RWPE2 (cell line): ENCODE data around the gene PLXNB3.

Experiments
- ATAC-seq: fragments of 200-7000 bp; cut with Tn5 transposase; 3 replicates; pipeline ENCODE4 v1.9.1; 2021; ENCODE audit warnings: low read depth
- DNase-seq: peaks from one replicate; pipeline ENCODE4 v3.0.0-alpha.2; 2020; ENCODE audit warnings: low spot score
- H3K27ac ChIP-seq: fragments of 450-650 bp; 2 replicates; pipeline ENCODE4 v1.5.1; 2017; ENCODE audit warnings: mild to moderate bottlenecking; ENCODE audit not compliant: poor library complexity, severe bottlenecking
- H3K27me3 ChIP-seq: fragments of 250-450 bp; sonication (Bioruptor Pico); 2 replicates; pipeline ENCODE4 v1.5.1; 2021; ENCODE audit warnings: mild to moderate bottlenecking, moderate library complexity; ENCODE audit not compliant: insufficient read depth, poor library complexity, severe bottlenecking
- H3K36me3 ChIP-seq: fragments of 250-450 bp; sonication (Bioruptor Pico); 2 replicates; pipeline ENCODE4 v1.5.1; 2020; ENCODE audit warnings: low read depth, mild to moderate bottlenecking, moderate library complexity
- H3K4me1 ChIP-seq: fragments of 250-450 bp; sonication (Bioruptor Pico); 2 replicates; pipeline ENCODE4 v1.5.1; 2021; ENCODE audit warnings: mild to moderate bottlenecking, moderate library complexity; ENCODE audit not compliant: insufficient read depth, poor library complexity, severe bottlenecking
- H3K4me3 ChIP-seq: fragments of 250-450 bp; sonication (Bioruptor Pico); 2 replicates; pipeline ENCODE4 v1.5.1; 2021; ENCODE audit warnings: mild to moderate bottlenecking, moderate library complexity; ENCODE audit not compliant: severe bottlenecking
- H3K9me3 ChIP-seq: fragments of 250-450 bp; sonication (Bioruptor Pico); 2 replicates; pipeline ENCODE4 v1.5.1; 2021; ENCODE audit warnings: mild to moderate bottlenecking, moderate library complexity; ENCODE audit not compliant: severe bottlenecking
- TF ChIP-seq, protein P1 (sequence below): fragments of 450-650 bp; IDR thresholded peaks from one replicate; pipeline ENCODE4 v1.5.1; 2017; ENCODE audit warnings: mild to moderate bottlenecking, moderate library complexity; ENCODE audit not compliant: poor library complexity, severe bottlenecking

PLXNB3 gene

DNA sequence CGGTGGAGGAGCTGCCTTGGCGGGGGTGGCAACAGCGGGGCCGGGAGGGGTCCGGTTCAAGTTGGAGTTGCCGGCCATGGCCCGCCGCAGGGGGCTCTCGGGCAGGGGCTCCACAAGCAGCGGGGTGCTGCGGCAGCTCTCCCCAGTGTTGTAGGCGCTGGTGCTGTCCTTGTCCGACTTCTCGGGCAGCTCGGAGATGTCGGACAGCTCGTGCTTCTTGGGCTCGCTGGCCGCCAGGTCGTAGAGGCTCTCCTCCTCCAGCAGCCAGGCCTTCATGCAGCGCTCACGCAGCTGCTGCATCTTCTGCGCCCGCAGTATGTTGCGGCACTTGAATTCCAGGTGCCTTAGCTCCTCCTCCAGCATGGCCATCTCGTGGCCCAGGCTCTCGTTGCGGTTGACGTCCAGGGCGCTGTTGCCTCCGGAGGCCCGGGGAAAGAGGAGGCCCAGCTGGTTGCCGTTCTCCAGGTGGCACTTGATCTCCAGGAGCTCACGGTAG is 40.1 kb downstream of the PLXNB3 start:
- no peaks in the 10 kb centered on the region for H3K36me3 ChIP-seq
- H3K27ac ChIP-seq = no peak overlapping the region
- H3K9me3 ChIP-seq = no peaks in the 10 kb centered on the region
- H3K4me1 ChIP-seq = no peaks in the 10 kb centered on the region
- TF ChIP-seq, protein P1, sequence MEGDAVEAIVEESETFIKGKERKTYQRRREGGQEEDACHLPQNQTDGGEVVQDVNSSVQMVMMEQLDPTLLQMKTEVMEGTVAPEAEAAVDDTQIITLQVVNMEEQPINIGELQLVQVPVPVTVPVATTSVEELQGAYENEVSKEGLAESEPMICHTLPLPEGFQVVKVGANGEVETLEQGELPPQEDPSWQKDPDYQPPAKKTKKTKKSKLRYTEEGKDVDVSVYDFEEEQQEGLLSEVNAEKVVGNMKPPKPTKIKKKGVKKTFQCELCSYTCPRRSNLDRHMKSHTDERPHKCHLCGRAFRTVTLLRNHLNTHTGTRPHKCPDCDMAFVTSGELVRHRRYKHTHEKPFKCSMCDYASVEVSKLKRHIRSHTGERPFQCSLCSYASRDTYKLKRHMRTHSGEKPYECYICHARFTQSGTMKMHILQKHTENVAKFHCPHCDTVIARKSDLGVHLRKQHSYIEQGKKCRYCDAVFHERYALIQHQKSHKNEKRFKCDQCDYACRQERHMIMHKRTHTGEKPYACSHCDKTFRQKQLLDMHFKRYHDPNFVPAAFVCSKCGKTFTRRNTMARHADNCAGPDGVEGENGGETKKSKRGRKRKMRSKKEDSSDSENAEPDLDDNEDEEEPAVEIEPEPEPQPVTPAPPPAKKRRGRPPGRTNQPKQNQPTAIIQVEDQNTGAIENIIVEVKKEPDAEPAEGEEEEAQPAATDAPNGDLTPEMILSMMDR = no peak
- no peak overlapping the region for H3K4me3 ChIP-seq
- H3K27me3 ChIP-seq = no peaks in the 10 kb centered on the region
- ATAC-seq = no peak
- no peak for DNase-seq

DNA sequence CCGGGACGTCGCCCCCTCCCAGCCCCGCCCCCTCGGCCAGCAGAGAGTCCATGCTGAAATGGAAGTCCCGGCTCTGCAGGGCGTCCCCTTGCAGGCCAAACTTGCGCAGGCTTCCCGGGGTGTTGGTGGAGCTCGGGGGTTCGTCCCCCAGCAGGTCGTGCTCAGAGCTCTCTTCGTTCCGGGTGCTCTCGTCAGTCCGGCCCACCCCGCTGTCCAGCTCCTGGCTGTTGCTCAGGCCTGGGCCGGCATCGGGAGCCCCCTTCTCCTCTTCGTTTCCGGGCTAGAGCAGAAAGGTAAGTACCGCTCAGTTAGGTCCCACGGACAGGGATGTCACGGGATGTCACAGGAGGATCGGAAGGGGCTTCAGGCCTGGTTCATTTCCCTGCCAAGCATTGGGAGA is 40.6 kb downstream of the PLXNB3 start:
- Histone ChIP-seq H3K36me3 (no peaks in the 10 kb centered on the region), H3K27ac (no peak overlapping the region), H3K4me1 (no peaks in the 10 kb centered on the region), H3K27me3 (no peaks in the 10 kb centered on the region), H3K9me3 (no peaks in the 10 kb centered on the region), H3K4me3 (no peak overlapping the region)
- ATAC-seq = no peak
- TF ChIP-seq, protein P1 = no peak
- no peak for DNase-seq

DNA sequence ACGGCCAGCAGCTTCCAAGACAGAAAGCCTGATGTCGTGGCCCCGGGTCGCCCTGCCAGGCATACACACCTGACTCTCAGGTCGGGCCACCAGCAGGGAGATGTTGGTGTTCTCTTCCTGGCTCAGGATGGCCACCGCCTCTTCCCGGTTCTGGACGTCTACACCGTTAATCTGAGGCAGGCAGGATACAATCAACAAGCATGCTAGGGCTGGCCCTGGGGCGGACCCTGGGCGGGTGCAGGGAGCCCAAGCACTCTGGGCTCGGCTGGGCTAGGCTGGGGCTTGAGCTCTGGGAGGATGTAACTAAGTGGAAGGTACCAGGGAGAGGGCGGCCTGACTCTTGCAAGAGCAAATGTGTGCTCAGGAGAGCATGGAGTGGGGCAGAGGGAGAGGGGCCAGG is 41.4 kb downstream of the PLXNB3 start:
- H3K27ac ChIP-seq = no peak overlapping the region
- no peak overlapping the region for H3K4me3 ChIP-seq
- no peaks in the 10 kb centered on the region for H3K9me3 ChIP-seq
- no peaks in the 10 kb centered on the region for H3K27me3 ChIP-seq
- DNase-seq (no peak), ATAC-seq (no peak)
- no peaks in the 10 kb centered on the region for H3K4me1 ChIP-seq
- TF ChIP-seq, protein P1 = no peak
- H3K36me3 ChIP-seq = no peaks in the 10 kb centered on the region

DNA sequence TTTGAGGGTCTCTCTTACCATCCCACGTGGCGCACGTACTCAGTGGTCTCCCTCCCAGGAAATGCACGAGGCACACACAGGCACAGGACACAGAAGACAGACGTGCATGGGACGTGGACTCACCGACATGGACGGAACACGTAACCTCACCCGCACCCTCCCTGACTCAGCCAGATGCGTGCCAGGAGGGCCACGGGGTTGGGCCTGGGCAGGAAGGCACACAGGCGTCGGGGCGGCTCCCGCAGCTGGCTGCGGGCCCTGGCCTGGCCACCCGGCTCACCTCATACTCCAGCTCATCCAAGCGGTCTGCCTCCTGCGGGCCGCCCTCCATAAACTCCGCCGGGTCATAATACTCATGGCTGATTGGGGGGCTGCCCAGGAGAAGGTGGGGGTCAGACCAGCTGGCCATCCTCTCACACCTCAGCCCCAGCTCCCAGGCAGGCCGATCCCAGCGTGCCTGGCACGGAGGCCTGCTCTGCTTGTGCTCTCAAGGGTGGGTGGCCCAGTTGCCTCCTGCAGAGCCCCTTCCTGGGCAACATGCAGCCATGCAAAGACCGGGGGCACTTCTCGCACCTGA is 43.0 kb downstream of the PLXNB3 start:
- ATAC-seq = 0 out of 3 replicates have a peak, but pooled peaks have one; percentile 27
- Histone ChIP-seq H3K4me1 (no peaks in the 10 kb centered on the region), H3K4me3 (no peak overlapping the region), H3K9me3 (no peaks in the 10 kb centered on the region), H3K36me3 (no peaks in the 10 kb centered on the region), H3K27me3 (no peaks in the 10 kb centered on the region), H3K27ac (no peak overlapping the region)
- DNase-seq = no peak
- TF ChIP-seq, protein P1 = no peak

DNA sequence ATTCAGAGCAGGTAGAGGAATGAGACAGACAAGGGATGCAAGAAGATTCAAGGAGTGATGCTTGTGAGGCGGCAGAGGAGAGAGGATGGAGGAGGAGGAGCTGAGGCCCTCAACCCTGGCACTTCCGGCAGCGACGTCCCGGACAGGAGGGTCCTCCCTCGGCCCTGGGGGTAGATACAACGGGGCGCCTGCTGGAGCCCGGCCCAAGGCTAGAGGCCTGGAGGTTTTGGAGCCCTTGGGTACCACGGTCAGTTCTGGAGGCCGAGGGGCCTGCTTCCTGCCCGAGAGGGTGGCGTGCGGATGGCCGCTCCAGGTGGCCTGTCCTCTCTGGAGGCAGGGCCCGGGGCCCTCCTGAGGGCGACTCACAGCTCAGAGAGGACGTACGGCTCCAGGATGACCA is 43.9 kb downstream of the PLXNB3 start:
- no peaks in the 10 kb centered on the region for H3K4me1 ChIP-seq
- no peaks in the 10 kb centered on the region for H3K36me3 ChIP-seq
- no peaks in the 10 kb centered on the region for H3K27me3 ChIP-seq
- TF ChIP-seq, protein P1 = no peak
- DNase-seq = no peak
- no peak overlapping the region for H3K4me3 ChIP-seq
- no peaks in the 10 kb centered on the region for H3K9me3 ChIP-seq
- H3K27ac ChIP-seq = no peak overlapping the region
- ATAC-seq = no peak
